Loucy (cell line): ENCODE data around the gene RNF126.

Experiments
- EZH2phosphoT487 ChIP-seq: fragments of 200-600 bp; IDR thresholded peaks from 2 replicates; pipeline ENCODE4 v1.6.1; 2018; ENCODE audit warnings: antibody characterized with exemption, mild to moderate bottlenecking, moderate library complexity, borderline replicate concordance
- TF ChIP-seq, protein P1 (sequence below): fragments of 200-600 bp; sonication (generic); conservative IDR thresholded peaks from 2 replicates; pipeline ENCODE4 v1.5.1; 2014; ENCODE audit warnings: mild to moderate bottlenecking, antibody characterized with exemption, low read length

DNA sequence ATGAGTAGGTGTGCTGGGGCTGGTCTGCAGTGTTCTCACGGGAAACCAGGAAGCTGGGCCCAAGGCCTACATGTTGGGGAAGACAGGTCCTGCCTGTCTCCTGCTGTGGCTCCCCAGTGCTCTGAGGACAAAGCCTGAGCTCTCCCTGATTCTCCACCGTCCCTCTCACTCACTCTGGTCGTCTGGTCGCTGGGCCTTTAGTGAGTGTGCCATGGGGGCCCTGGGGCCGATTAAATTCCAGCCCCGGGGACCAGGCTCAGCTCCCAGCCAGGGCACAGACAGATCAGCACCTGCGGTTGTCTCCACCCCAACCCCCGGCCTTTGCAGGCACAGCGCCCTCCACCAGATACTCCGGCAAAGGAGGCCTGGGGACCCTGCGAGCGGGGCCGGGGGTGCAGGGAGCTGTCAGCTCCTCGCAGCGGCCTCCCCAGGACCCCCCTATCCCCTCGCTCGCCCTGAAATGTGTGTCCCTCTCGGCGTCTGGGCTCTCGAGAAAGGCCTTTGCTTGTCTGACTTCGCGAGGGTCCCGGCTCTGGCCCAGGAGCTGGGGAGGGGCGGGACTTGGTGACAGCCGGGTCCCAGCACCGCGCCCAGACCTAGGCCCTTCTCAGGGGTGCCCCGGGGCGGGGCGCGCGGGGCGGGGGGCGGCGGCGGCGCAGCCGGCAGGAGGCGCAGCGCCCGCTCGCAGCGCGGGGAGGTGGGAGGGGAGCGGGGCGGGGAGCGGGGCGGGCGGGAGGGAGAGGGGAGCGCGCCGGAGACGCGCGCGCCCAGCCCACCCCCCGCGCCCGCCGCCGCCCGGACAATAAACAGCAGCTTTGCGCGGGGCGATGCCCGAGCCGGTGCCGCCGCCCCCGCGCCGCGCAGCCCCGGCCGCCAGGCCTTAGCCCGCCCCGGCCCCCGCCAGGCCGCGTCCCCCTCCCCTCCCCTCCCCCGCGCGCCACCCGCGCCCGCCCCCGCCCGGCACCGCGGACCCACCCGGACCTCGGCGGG, 45.4 kb upstream of the RNF126 start, which contains the start of gene PALM:
- TF ChIP-seq, protein P1, sequence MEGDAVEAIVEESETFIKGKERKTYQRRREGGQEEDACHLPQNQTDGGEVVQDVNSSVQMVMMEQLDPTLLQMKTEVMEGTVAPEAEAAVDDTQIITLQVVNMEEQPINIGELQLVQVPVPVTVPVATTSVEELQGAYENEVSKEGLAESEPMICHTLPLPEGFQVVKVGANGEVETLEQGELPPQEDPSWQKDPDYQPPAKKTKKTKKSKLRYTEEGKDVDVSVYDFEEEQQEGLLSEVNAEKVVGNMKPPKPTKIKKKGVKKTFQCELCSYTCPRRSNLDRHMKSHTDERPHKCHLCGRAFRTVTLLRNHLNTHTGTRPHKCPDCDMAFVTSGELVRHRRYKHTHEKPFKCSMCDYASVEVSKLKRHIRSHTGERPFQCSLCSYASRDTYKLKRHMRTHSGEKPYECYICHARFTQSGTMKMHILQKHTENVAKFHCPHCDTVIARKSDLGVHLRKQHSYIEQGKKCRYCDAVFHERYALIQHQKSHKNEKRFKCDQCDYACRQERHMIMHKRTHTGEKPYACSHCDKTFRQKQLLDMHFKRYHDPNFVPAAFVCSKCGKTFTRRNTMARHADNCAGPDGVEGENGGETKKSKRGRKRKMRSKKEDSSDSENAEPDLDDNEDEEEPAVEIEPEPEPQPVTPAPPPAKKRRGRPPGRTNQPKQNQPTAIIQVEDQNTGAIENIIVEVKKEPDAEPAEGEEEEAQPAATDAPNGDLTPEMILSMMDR: no peak
- no peak for TF ChIP-seq EZH2phosphoT487
